HepG2 (cell line): Measurements from ENCODE around the gene THAP5. TPM values are rescaled to one million over a fixed set of nuclear protein-coding genes. Genes with fewer than 3 reads are reported as not detected.

ENCODE experiments used
- ATAC-seq: fragments of 200-7000 bp; cut with Tn5 transposase; 3 replicates; pipeline ENCODE4 v1.9.1; 2020; ENCODE audit warnings: mild to moderate bottlenecking, moderate library complexity
- BruUV-seq: library from RNA; stranded (reverse); fragments of 400-500 nt; replicated peaks from 2 replicates; lab custom pipeline; 2021; lab: Mats Ljungman, UMichigan
- CTCF ChIA-PET: fragments of 300-600 bp; formaldehyde crosslinking; extraction: SDS; loops from one replicate; lab custom pipeline; 2021; ENCODE audit warnings: low total read pairs, inconsistent platforms, low intra/inter-chr PET ratio; lab: Yijun Ruan, JAX
- POLR2A ChIA-PET: fragments of 350-600 bp; sonication (Branson Sonifier 250); formaldehyde crosslinking; loops from one replicate; lab custom pipeline; 2020; ENCODE audit warnings: antibody characterized with exemption, inconsistent platforms; lab: Yijun Ruan, JAX
- DNase-seq: peaks from one replicate; pipeline ENCODE4 v3.0.0-alpha.2; 2015; ENCODE audit warnings: low spot score
- FAIRE-seq: peaks from 3 replicates; lab custom pipeline; 2011; peaks lifted over from hg19 to GRCh38; lab: Jason Lieb, UNC
- H2AFZ ChIP-seq: one replicate; pipeline ENCODE4 v1.6.1; 2011; ENCODE audit warnings: low read length, inconsistent platforms
- H3K27ac ChIP-seq: fragments of 300-600 bp; 3 replicates; pipeline ENCODE4 v1.8.0; 2011; ENCODE audit warnings: mixed run types, mild to moderate bottlenecking, mixed read lengths, low read length, inconsistent platforms; ENCODE audit not compliant: insufficient read depth; ENCODE audit errors: extremely low read length
- H3K27me3 ChIP-seq, 2 experiments: fragments of 200-600 bp in 1 of 2; 2 replicates in 1 of 2; 3 replicates in 1 of 2; pipeline versions ENCODE4 v1.6.0 to v1.8.0; 2011; ENCODE audit warnings: low read length in 2 of 2, mild to moderate bottlenecking in 2 of 2, moderate library complexity in 2 of 2, inconsistent platforms in 1 of 2; ENCODE audit not compliant: insufficient read depth in 2 of 2, control insufficient read depth in 1 of 2
- H3K36me3 ChIP-seq, 2 experiments: fragments of 200-600 bp in 1 of 2; replicated peaks in 1 of 2; 2 replicates in 1 of 2; 3 replicates in 1 of 2; pipeline versions ENCODE4 v1.5.1 to v1.8.0; 2011; ENCODE audit warnings: low read length in 2 of 2, inconsistent platforms in 1 of 2; ENCODE audit not compliant: insufficient read depth in 2 of 2, control insufficient read depth in 1 of 2
- H3K4me1 ChIP-seq: 2 replicates; pipeline ENCODE4 v1.5.1; 2012; ENCODE audit warnings: low read length, inconsistent platforms; ENCODE audit not compliant: insufficient read depth
- H3K4me2 ChIP-seq: 2 replicates; pipeline ENCODE4 v1.6.0; 2011; ENCODE audit warnings: low read depth, low read length, inconsistent platforms
- H3K4me3 ChIP-seq, 3 experiments: fragments of 200-600 bp in 1 of 3; sonication (generic), shearing (Covaris generic) in 1 of 3; replicated peaks in 1 of 3; 2 replicates each; pipeline ENCODE4 v1.5.1; 2011 to 2016; ENCODE audit warnings: low read length in 3 of 3, inconsistent platforms in 2 of 3, low read depth in 2 of 3, mild to moderate bottlenecking in 2 of 3, control low read depth in 1 of 3, mixed read lengths in 1 of 3; ENCODE audit not compliant: insufficient read depth in 1 of 3
- H3K79me2 ChIP-seq: one replicate; pipeline ENCODE4 v1.6.1; 2011; ENCODE audit warnings: low read length, inconsistent platforms; ENCODE audit not compliant: insufficient read depth
- H3K9ac ChIP-seq: 2 replicates; pipeline ENCODE4 v1.6.0; 2011; ENCODE audit warnings: mild to moderate bottlenecking, low read depth, low read length, inconsistent platforms; ENCODE audit not compliant: insufficient read depth
- H3K9me3 ChIP-seq: 2 replicates; pipeline ENCODE4 v1.5.1; 2012; ENCODE audit warnings: mild to moderate bottlenecking, low read length
- H4K20me1 ChIP-seq: 2 replicates; pipeline ENCODE4 v1.6.0; 2011; ENCODE audit warnings: inconsistent platforms, mild to moderate bottlenecking, low read length, moderate library complexity; ENCODE audit not compliant: insufficient read depth
- CCAR2 ChIP-seq: fragments of 200-400 bp; formaldehyde crosslinking; optimal IDR thresholded peaks from 2 replicates; pipeline ENCODE3; 2018; ENCODE audit warnings: low read depth, mild to moderate bottlenecking, low read length, moderate library complexity
- DMAP1 ChIP-seq: IDR thresholded peaks from 2 replicates; pipeline ENCODE4 v1.6.1; 2016
- ELF4 ChIP-seq: sonication (generic); formaldehyde crosslinking; IDR thresholded peaks from 2 replicates; pipeline ENCODE4 v1.5.0; 2020; ENCODE audit warnings: missing genetic modification reagents, mild to moderate bottlenecking, moderate library complexity, borderline replicate concordance
- FOXA3 ChIP-seq: IDR thresholded peaks from 2 replicates; pipeline ENCODE4 v1.6.1; 2016; ENCODE audit warnings: missing genetic modification reagents, missing compliant biosample characterization
- KLF16 ChIP-seq, 2 experiments: sonication (generic) in 1 of 2; formaldehyde crosslinking in 1 of 2; IDR thresholded peaks; 2 replicates each; pipeline versions ENCODE4 v1.6.1 to v1.8.0; 2016 to 2023; ENCODE audit warnings: missing genetic modification reagents in 2 of 2, missing compliant biosample characterization in 1 of 2
- NCOR1 ChIP-seq: fragments of 200-600 bp; sonication (generic); IDR thresholded peaks from 2 replicates; pipeline ENCODE4 v1.7.0; 2017; ENCODE audit warnings: antibody characterized with exemption, low read length, borderline replicate concordance
- NFE2L2 ChIP-seq: fragments of 150-350 bp; IDR thresholded peaks from 2 replicates; pipeline ENCODE4 v1.6.1; 2014; ENCODE audit warnings: low read length
- PHB2 ChIP-seq: fragments of 450-650 bp; IDR thresholded peaks from 2 replicates; pipeline ENCODE4 v1.6.1; 2018; ENCODE audit not compliant: partially characterized antibody
- RFX1 ChIP-seq: fragments of 450-650 bp; IDR thresholded peaks from 2 replicates; pipeline ENCODE4 v1.6.1; 2017
- SATB2 ChIP-seq: sonication (generic); formaldehyde crosslinking; IDR thresholded peaks from 2 replicates; pipeline ENCODE4 v1.5.0; 2020; ENCODE audit warnings: missing genetic modification reagents
- SMAD3 ChIP-seq: sonication (generic); formaldehyde crosslinking; IDR thresholded peaks from 2 replicates; pipeline ENCODE4 v1.4.0; 2020; ENCODE audit warnings: missing genetic modification reagents
- SPEN ChIP-seq: sonication (generic); formaldehyde crosslinking; IDR thresholded peaks from 2 replicates; pipeline ENCODE4 v1.5.1; 2020; ENCODE audit warnings: low read depth, mild to moderate bottlenecking, missing genetic modification reagents
- TCF12 ChIP-seq, 2 experiments: fragments of 450-650 bp in 1 of 2; sonication (generic) in 1 of 2; formaldehyde crosslinking in 1 of 2; IDR thresholded peaks; 2 replicates each; pipeline versions ENCODE4 v1.6.1 to v1.8.0; 2017 to 2022; ENCODE audit warnings: antibody characterized with exemption in 1 of 2, mild to moderate bottlenecking in 1 of 2, missing genetic modification reagents in 1 of 2, moderate library complexity in 1 of 2
- TFDP2 ChIP-seq: sonication (generic); formaldehyde crosslinking; IDR thresholded peaks from 2 replicates; pipeline ENCODE4 v1.4.0; 2020; ENCODE audit warnings: missing genetic modification reagents
- ZBTB44 ChIP-seq: sonication (generic); formaldehyde crosslinking; IDR thresholded peaks from 2 replicates; pipeline ENCODE4 v1.4.0; 2020; ENCODE audit warnings: missing genetic modification reagents
- ZBTB7A ChIP-seq: sonication (generic); formaldehyde crosslinking; IDR thresholded peaks from 2 replicates; pipeline ENCODE4 v1.8.0; 2022; ENCODE audit warnings: mild to moderate bottlenecking, missing genetic modification reagents
- ZEB1 ChIP-seq: IDR thresholded peaks from 2 replicates; pipeline ENCODE4 v1.6.1; 2012; ENCODE audit warnings: mild to moderate bottlenecking, low read depth, inconsistent platforms; ENCODE audit not compliant: insufficient replicate concordance
- ZNF121 ChIP-seq: sonication (generic); formaldehyde crosslinking; IDR thresholded peaks from 2 replicates; pipeline ENCODE4 v1.5.0; 2020; ENCODE audit warnings: mild to moderate bottlenecking, missing genetic modification reagents
- ZNF253 ChIP-seq: sonication (generic); formaldehyde crosslinking; IDR thresholded peaks from 2 replicates; pipeline ENCODE4 v1.8.0; 2022; ENCODE audit warnings: mild to moderate bottlenecking, missing genetic modification reagents, borderline replicate concordance
- ZNF446 ChIP-seq: sonication (generic); formaldehyde crosslinking; IDR thresholded peaks from 2 replicates; pipeline ENCODE4 v1.5.0; 2020; ENCODE audit warnings: mild to moderate bottlenecking, missing genetic modification reagents
- ZNF530 ChIP-seq: sonication (generic); formaldehyde crosslinking; IDR thresholded peaks from 2 replicates; pipeline ENCODE4 v1.5.0; 2020; ENCODE audit warnings: low read depth, mild to moderate bottlenecking, missing genetic modification reagents
- ZNF691 ChIP-seq: sonication (generic); formaldehyde crosslinking; IDR thresholded peaks from 2 replicates; pipeline ENCODE4 v1.4.0; 2020; ENCODE audit warnings: missing genetic modification reagents, low read depth, mild to moderate bottlenecking, borderline replicate concordance
- WGBS: methylation state at CpG from one replicate; pipeline ENCODE4 v1.1.6; 2017; ENCODE audit warnings: low lambda C conversion rate; 5-methylcytosine and 5-hydroxymethylcytosine counted together
- in situ Hi-C: cut with HindIII; loops from 2 replicates; pipeline ENCODE4 v1.10.0; 2017; ENCODE audit warnings: low pct_unique_long_range_greater_than_20kb; ENCODE audit not compliant: extremely low pct_ligation_motif_present
- intact Hi-C: fragments of 100-400 bp; cut with micrococcal nuclease; formaldehyde crosslinking; loops from one replicate; pipeline ENCODE4 v1.10.0; 2022; ENCODE audit not compliant: unreplicated experiment
- polyA plus RNA-seq, 8 experiments: library from polyadenylated mRNA; depleted of rRNA in 3 of 8; stranded (reverse) in 7 of 8; unstranded in 1 of 8; fragments of >200 nt; fragmentation: Illumina TruSeq in 4 of 8; extraction: Trizol in 4 of 8; gene quantifications; 2 replicates each; pipeline versions ENCODE4 v1.2.1 to v1.2.3, GENCODE V29; 2011 to 2016; ENCODE audit warnings: low read depth in 4 of 8, missing spikeins in 1 of 8, mixed read lengths in 1 of 8; ENCODE audit not compliant: insufficient read depth in 1 of 8
- total RNA-seq, 5 experiments: library from RNA; depleted of rRNA; stranded (reverse); fragments of >200 nt; fragmentation: Illumina TruSeq; extraction: Trizol; gene quantifications; 2 replicates each; pipeline ENCODE4 v1.2.3, GENCODE V29; 2016; ENCODE audit warnings: low read depth in 1 of 5

The THAP5 gene
- total and polyA plus RNA-seq, 2 of the 13 experiments (the other 11 are each of a cell fraction or from before 2014, with no cell fraction given) = 3.6 to 11.8 TPM

- peak; percentile 95 for ATAC-seq
- 2% methylated on average over 22 of the region's 64 CpGs for WGBS
- Histone ChIP-seq H3K9me3 (no peaks in the 10 kb centered on the region), H3K27me3 (no peaks in the 10 kb centered on the region; a peak in 1 of 5 replicates), H4K20me1 (no peaks in the 10 kb centered on the region; the same call in 1 of the 2 replicates), H3K4me2 (peak within 1 kb of the TSS; percentile 86), H3K27ac (peak within 1 kb of the TSS; percentile 82), H3K4me1 (peaks cover 34% of the 10 kb centered on the region), H2AFZ (peak within 1 kb of the TSS; percentile 43), H3K4me3 (peak within 1 kb of the TSS; percentile 65 to 90 (median 83)), H3K36me3 (no peaks in the 10 kb centered on the region), H3K9ac (peak within 1 kb of the TSS; percentile 79), H3K79me2 (peaks cover 16% of the 10 kb centered on the region)
- intact Hi-C loops (loop anchor here (1.0 kb wide), 1 partner anchor 43 kb away; the partner anchor contains the start of genes DNAJB9 and THAP5), in situ Hi-C loops (no loop called here)
- CTCF ChIA-PET = no interaction called here
- peak; percentile 98 for DNase-seq
- POLR2A ChIA-PET = interaction anchor here (1.1 to 3.5 kb wide), 4 partner anchors 29 to 1358 kb away, joined by 3 to 49 read pairs (median 4); partner anchors contain the start of genes DNAJB9, HBP1 and THAP5
- no TSS peak for BruUV-seq
- FAIRE-seq = peak; percentile 98
- no peak for TF ChIP-seq SATB2 (CRISPR knock-in tag)
- TF ChIP-seq ZNF691 (CRISPR knock-in tag) = no peak; the same call in 1 of the 2 replicates
- TF ChIP-seq ZBTB7A = no peak
- no peak for TF ChIP-seq NFE2L2
- no peak for TF ChIP-seq PHB2
- no peak for TF ChIP-seq ZBTB44 (CRISPR knock-in tag)
- TF ChIP-seq ZNF253 = no peak
- peak in 1 of 2 experiments; percentile 83; a peak in 2 of 4 replicates for TF ChIP-seq KLF16 (CRISPR knock-in tag; IDR thresholded peaks at IDR 0.05)
- no peak; the same call in 1 of the 2 replicates for TF ChIP-seq SMAD3
- TF ChIP-seq ZNF530 (CRISPR knock-in tag) = no peak
- no peak for TF ChIP-seq ZNF121 (CRISPR knock-in tag)
- TF ChIP-seq FOXA3 (CRISPR knock-in tag) = peak; percentile 43; the same call in 1 of the 2 replicates
- TF ChIP-seq RFX1 = no peak
- TF ChIP-seq ZEB1 = no peak
- no peak for TF ChIP-seq TCF12 (IDR thresholded peaks at IDR 0.05)
- no peak for TF ChIP-seq TCF12 (CRISPR knock-in tag; IDR thresholded peaks at IDR 0.05)
- TF ChIP-seq ZNF446 (CRISPR knock-in tag) = no peak
- TF ChIP-seq NCOR1 = peak; percentile 51; the same call in 1 of the 2 replicates
- TF ChIP-seq ELF4 (CRISPR knock-in tag) = no peak
- TF ChIP-seq CCAR2 = no peak
- TF ChIP-seq DMAP1 (CRISPR knock-in tag) = peak; percentile 63
- TF ChIP-seq TFDP2 (CRISPR knock-in tag) = peak; percentile 96
- peak; percentile 95 for TF ChIP-seq SPEN (CRISPR knock-in tag)
Measured at GRCh38 chr7:108525985-108526767, 43.3 kb downstream of the THAP5 start, which contains the start of gene PNPLA8. Gene PNPLA8 (minus strand): TSS chr7:108526135. CDS start chr7:108515491, 10,644 bp downstream.
